Colon (tissue), 2 donors: ENCODE results near the gene DNAJB2.

Source experiments
- FAIRE-seq: peaks from 2 replicates; lab custom pipeline; 2012; peaks lifted over from hg19 to GRCh38; lab: Jason Lieb, UNC
- donor health status: control.
- donor health status: control.

Gene DNAJB2

DNA sequence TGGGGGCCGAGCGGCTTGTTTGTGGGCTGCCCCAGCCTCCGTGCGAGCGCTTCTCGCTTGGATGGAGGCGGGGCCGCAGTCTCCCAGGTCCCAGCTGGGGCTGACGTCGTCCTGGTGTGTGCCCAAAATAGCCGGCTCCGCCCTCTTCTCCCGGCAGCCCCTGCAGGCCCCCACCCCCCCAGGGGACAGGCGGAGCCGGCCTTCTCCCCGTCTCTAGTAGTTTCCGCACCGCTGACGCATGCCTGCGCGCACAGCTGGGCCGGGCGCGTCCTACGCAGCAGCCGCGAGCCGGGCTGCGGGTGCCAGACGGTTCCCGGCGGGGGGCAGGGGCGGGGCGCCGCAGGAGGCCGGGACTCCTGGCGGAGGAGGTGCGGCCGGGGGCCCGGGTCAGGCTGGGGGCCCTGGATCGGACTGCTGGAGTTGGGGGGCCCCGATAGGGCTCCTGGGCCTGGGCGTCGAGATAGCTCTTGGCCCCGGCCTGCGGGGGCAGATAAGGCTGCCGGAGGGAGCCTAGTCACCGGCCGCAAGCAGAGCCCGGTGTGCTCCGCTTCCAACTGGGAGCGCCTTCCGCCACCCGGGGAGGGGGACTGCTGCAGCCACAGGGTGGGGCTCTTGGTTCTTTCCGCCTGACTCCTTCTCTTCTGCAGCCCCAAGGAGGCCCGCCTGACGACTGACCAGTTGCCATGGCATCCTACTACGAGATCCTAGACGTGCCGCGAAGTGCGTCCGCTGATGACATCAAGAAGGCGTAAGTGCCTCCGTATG is at the start of gene DNAJB2:
TSS of gene DNAJB2 (plus strand) at position 216 of the 765 bp plus-strand sequence. CDS start at position 684, 468 bp downstream.
- FAIRE-seq: no peak

DNA sequence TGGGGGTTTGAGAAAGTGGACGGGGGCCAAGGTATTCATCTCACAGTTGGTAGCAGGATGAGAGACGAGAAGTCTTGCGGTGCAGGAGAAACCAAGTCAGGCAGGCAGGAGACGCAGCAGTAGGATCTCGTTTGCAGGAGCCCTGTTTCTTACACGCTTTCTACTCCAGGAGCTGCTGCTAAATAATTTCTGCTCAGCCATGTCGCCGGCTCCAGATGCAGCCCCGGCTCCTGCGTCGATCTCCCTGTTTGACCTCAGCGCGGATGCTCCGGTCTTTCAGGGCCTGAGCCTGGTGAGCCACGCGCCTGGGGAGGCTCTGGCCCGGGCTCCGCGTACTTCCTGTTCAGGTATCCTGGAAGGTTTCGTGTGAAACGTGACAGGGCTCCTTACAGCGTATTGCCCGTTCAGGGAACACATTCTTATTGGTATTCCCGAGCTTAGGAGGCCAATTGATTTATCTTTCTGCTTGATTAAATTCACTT is 49.1 kb upstream of the DNAJB2 start:
- no peak for FAIRE-seq

DNA sequence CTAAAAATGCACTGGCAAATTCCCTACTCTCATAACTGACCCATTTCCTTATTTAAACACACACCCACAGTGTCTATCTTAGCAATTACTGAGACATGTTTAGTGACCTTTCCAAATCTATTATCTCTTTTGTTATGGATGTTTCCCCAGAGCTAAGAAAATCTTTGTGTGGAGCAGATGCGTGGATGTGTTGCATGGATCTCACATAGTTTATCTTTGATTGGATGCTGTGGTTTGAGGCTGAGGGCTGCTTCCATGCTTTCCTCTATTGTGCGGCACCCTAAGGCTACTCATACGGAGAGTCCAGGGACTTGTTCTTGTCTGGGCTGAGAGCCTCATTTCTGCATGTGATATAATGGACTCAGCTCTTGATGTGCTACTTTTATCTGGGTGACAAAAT is 44.8 kb upstream of the DNAJB2 start:
- no peak for FAIRE-seq

DNA sequence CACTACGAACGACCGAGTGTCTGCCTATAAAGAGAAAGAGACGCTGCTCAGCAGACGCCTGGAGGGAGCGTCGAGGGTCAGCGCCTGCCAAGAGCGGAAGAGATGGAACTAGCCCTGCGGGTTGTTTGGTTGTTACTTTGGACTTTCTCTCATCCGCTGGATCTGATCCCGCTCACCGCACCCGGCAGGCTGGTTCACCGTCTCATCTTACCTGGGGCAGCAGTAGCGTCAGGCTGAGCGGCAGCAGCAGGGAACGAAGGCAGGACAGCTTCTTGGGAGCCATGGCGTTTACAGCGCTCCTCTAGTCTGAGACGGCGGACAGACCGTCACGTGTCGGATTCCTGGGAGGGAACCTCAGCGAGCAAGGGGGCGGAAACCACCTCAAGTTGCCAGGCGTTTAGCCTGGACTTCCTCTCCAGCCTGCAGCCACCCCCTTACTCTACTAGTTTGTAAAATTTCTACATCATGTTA is 35.8 kb upstream of the DNAJB2 start:
- FAIRE-seq: no peak

DNA sequence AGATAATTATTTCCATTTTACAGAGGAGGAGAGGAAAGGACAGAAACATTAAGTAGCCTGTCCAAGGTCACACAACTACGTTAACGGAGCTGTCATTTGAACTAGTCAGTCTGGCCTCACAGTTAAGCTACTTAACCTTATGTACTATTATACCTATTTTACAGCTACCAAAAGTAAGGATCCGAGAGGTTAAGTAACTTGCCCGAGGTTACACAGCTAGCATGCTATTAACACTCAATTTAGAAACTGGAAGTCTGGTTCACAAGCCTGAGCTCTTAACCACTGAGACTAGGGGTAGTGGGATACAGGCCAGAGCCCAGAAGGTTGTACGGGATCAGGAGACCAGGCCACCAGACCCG is 34.4 kb upstream of the DNAJB2 start:
- no peak for FAIRE-seq

DNA sequence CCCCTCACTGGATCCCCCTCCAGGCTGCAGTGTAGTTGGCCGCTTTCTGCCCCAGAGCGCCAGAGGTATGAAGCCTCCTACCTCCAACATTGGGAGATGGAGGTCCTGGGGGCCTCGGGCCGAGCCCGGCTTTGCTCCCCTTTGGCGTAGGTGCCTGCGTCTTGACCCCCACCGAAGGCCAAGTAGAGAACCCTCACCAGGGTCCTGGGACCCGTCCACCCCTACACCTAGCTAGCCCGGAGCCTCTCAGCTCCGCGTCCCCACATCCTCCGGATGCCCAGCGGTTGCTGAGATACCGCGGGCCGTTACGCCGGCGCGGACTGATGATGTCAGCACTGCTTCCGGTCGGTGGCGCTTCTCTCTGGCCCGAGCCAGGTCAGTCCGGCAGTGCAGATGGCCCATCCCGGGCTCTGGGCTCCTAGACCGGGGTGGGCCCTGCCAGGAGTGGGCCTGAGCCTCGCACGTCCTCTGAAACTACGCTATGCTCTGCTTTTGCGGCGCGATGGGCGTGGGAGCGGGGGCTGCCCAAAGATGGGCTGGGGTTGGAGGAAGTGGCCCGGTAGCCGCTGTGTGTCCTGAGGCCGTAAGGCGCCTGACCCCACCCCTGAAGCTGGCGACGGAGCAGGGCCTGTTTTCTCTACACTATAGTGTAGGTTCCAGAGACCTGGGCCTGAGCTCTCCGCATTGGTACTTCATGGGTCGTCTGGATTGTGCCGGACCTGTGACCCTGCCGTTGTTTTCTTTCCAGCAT is 33.8 kb upstream of the DNAJB2 start, which contains the start of the genes GLB1L and STK16:
TSS of gene GLB1L (minus strand) at position 297 of the 751 bp plus-strand sequence. CDS start 1,871 bp downstream, outside the sequence.
TSS of gene STK16 (plus strand) at position 332 of the 751 bp plus-strand sequence. CDS start 521 bp downstream, outside the sequence.
- no peak for FAIRE-seq

DNA sequence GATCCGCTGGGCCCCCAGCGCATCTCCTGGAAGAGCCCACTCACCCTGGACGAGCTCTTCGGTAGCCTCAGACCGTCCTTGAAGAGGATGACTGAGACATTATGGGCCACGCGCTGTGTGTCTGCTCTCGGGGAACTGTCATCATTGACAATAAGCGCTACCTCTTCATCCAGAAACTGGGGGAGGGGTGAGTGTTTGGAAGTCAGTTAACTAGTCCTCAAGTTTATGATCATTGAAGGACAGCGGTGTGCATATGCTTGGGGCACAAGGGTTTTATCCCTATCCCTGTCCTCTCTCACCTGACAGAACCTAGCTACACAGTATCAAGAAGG is 33.3 kb upstream of the DNAJB2 start:
- FAIRE-seq: no peak

DNA sequence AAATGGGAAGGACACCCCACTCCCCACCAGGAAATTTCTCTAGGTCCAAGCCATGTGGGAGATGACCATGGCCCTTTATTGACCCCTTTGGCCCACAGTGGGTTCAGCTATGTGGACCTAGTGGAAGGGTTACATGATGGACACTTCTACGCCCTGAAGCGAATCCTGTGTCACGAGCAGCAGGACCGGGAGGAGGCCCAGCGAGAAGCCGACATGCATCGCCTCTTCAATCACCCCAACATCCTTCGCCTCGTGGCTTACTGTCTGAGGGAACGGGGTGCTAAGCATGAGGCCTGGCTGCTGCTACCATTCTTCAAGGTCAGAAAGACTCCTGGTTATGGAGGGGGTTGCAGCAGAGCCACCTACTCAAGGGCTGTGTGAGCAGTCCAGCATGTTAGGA is 32.6 kb upstream of the DNAJB2 start:
- no peak for FAIRE-seq

DNA sequence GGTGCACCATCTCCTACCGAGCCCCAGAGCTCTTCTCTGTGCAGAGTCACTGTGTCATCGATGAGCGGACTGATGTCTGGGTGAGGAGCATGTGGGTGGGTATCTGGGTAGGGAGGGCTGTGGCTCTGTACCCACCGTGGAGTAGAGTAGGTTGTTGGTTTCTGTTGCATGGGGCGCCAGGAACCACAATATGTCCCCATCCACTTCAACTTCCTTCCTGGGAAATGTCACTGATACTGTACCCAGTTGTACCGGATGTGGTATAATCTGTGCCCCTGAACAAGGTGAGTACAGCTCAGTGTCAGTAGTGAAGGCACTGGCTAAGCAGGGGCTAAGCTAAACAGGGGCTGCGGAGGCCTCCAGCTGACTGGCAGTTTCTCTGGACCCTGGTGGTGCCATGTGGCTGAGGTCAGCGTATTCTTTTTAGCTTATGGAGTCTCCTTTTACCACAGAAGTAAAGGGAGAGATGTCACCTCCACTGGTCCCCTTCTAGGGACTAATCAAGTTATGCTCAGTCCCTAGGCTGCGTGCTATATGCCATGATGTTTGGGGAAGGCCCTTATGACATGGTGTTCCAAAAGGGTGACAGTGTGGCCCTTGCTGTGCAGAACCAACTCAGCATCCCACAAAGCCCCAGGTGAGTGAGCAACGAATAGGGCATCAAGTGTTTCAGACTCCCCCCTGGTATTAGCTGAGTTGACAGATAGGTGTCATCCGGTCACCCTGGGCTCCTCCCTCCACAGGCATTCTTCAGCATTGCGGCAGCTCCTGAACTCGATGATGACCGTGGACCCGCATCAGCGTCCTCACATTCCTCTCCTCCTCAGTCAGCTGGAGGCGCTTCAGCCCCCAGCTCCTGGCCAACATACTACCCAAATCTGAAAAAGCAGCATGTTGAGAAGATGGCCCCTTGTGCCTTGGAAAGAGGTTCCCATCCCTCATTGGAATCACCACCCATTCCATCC is 31.2 kb upstream of the DNAJB2 start:
- FAIRE-seq: no peak

DNA sequence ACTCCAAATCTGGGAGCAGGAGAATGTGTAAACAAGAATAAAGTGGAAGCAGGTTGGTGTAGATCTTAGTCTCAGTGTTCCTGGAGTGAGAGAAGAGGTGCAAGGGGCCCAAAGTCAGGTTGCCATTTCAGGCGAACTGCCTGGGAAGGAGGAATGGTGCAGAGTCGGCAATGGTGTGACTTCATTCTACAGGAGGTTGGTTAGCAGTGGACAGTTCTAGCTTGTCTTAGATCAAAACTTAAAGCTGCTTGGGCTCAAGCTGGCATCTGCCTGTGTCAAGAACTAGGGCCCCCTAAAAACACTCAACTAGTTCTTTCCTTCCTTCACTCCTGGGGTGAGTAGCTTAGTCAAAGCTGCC is 30.3 kb upstream of the DNAJB2 start:
- no peak for FAIRE-seq

DNA sequence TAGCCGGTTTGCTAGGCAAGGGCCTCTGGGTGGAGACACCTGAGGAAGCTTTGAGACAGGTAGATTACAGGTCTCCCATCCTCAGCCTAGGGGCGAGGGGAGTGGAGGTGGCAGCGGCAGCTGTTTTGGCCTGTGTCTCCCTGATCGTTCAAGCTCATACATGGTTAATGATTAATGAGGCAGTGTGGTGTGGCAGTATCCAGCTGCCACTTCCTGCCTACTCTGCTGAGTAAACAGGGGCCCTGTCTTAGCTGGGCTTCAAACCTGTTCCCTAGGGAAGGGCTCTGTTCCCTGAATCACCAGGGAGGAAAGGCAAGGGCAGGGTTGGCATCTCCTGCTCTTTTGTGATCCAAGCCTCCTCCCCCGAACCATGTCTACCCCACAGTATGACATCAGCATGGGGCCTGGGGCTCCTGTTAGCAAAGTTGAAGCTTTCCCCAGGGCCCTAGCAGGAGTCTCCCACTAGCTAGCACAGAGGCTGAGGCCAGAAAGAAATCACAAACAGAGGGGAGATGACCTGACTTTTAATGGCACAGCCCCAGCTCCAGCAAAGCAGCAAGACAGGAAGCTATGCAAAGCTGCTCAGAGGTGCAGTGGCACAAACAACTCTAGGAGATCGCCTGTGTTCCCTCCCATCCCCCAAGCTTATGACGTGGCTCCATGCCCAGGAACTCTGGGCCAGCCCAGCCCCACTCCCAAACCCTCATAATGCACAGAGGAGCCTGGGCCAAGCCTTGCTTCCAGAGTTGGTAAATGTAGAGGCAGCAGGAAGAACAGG is 29.8 kb upstream of the DNAJB2 start:
- no peak for FAIRE-seq

DNA sequence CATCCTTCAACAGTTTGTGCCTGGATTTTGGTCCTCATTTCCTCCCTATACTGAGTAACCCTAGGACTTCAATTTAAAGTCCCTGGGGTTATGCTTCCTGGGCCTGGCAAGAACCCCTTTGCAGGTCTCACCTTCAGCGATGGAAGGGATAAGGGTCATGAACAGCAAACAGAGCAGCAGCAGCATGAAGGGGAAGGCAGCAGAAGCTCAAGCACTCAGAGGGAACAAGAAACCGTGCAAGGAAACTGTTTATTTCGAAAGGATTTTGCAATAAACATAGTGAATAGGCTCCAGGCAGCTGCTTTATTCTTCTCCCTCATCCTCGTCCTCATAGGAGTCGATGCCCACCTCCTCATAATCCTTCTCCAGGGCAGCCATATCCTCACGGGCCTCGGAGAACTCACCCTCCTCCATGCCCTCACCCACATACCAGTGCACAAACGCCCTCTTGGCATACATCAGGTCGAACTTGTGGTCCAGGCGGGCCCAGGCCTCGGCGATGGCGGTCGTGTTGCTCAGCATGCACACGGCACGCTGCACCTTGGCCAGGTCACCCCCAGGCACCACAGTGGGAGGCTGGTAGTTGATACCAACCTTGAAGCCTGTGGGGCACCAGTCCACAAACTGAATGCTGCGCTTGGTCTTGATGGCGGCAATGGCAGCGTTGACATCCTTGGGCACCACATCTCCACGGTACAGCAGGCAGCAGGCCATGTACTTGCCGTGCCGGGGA is 29.0 kb upstream of the DNAJB2 start:
- FAIRE-seq: no peak

DNA sequence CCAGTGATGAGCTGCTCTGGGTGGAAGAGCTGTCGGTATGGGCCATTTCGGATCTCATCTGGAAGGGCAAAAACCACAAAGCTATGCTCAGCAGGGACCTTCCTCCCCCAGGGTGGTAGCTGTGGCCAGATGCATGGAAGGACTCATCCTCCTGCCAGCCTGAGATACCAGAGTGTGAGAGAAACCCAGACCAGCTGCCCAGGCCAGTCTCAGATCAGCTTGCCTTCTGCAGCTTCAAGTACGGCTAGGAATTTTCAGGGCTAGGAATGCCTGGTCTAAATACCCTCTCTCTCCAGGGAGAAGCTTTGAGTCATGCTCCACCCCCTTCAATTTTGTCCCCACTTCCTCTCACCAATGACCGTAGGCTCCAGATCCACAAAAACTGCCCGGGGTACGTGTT is 27.5 kb upstream of the DNAJB2 start:
- FAIRE-seq: no peak

DNA sequence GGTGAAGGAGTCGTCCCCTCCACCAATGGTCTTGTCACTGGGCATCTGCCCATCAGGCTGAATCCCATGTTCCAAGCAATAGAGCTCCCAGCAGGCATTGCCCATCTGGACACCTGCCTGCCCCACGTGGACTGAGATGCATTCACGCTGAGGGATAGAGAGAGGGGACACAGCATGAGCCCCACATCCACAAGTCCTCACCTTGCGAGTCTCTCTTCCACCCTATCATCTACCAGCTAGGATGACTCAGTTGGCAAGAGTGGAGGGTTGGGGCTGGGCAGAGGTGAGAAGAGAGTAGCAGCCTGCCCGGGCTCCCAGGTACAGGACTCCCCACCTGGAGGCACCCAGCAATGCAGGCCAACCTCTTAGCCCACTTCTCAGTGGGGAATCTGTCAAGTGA is 27.1 kb upstream of the DNAJB2 start:
- no peak for FAIRE-seq

DNA sequence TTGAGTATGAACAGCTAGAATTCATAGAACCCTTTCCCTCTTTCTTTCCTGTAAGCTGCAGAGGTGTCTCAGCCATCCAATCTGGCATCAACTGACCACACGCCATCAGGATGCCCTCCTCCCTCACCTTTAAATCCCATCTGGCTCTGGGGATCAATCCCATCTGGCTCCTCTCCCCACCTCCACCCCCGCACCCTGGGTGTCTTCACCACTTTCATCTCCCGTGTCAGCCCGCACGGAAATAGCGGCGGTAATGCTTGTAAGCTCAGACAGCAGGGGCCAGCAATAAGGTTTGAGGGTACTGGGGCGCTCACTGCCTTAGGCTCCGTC is 26.6 kb upstream of the DNAJB2 start:
- FAIRE-seq: no peak

DNA sequence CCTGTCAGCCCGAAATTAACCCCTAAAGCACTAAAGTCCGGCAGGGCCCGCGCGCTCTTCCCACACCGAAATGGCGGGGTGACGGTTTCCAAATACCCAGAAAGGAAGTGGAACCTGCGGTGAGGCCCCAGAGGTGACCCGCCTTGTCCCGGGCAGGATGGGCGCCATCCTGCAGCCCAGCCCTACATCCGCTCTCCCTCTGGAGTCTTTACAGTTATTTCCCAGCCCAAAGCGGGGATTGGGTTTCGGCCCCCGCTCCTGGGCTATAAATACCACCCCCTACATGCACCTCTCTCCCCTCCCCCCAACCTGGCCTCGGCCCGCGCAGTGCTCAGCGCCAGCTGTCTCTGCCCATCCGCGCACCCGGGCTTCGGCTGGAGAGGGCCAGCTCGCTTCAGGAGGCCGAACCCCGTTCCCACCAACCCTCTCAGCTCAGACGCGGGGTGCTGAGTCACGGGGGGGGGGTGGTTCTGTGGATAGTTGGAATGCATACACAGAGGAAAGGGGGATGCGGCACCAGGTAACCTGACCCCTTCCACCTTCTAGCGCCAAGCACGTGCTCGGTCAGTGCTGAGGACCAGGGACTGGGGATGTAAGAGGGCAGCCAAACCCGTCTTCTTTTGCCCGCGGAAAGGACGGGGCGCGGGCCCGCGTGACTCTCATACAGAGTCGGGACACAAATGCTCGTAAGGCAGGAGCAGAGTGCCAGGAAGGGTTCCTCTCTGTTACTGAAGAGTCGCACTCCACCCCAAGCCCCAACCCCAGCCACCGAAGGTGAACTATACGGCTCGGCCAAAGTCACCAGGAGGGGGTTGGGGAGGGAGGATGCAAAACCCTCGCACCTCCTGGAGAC is 26.0 kb upstream of the DNAJB2 start, which contains the start of gene TUBA4B:
TSS of gene TUBA4B (plus strand) at position 344 of the 853 bp plus-strand sequence. CDS start at position 509, 165 bp downstream.
- no peak for FAIRE-seq

DNA sequence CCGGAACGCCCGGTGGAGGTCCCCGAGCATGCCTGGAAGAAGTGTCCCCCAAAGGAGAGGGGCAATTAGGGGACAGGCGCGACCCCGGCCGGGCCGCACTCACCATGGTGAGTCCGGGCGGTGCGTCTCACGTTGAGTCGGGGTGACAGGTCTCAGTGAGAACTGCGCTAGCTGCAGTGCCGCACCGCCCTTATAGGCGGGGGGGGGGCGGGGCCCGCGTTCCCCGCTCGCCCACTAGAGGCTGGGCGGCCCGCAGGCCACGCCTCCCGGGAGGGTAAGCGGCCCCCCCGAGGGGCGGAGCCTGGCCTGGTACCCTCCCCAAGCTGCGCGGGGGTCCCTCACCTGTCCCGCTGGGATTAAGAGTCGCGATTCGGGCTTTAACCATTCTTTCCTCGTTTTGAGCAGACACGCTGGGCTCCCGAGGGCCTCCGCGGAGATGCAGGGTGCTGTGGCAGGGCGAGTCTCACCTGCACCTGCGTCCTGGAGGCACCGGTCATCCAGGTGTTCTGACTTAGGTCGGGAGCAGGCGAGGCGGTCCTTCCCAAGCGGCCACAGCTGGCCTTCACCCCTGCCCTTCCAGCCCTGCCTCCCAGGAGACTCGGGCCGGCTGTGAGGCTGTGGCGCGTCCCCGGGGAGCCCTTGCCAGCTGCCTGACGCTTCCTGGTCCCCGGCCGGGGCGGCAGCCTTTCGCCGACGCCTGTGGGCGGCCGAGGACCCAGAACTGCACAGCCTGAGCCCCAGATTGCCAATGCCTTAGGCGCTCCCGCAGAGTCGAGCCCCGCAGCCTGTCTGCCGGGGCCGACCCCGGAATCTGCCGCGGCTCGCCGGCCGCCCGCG is 25.2 kb upstream of the DNAJB2 start, which contains the start of gene TUBA4A:
TSS of gene TUBA4A (minus strand) at position 166 of the 837 bp plus-strand sequence. CDS start at position 106, 60 bp downstream.
- FAIRE-seq: no peak

DNA sequence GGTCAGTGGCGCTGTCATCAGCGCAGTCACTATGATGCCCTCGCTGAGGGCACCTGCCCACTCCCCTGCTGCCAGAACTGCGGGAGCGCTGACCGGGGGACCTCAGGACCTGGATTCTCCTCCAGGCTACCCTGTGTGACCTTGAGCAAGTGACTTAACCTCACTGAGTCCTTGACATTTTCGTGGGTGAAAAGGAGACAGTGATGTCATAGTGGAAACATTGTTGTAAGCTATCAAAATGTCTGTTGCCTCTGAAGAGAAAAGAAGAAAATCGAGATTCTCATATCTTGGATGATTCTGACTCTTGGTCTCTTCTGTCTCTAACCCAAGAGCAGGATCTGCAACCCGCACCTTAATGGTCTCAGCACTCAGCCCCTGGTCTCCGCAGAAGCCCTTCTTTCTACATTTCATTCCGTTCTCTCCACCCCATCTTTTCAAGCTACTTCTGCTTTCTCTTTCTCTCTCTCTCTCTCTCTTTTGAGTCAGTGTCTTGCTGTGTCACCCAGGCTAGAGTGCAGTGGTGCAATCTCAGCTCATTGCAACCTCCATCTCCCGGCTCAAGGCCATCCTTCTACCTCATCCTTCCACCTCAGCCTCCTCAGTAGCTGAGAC is 24.5 kb upstream of the DNAJB2 start:
- FAIRE-seq: no peak
